ENCODE results near the gene VMP1. TPM values are rescaled to one million over a fixed set of nuclear protein-coding genes. Genes with fewer than 3 reads are reported as not detected.
"Not testable (repeated sequence)": the region's sequence is repeated elsewhere in the genome, so short reads cannot be mapped to it uniquely, and the experiment has no call there.

The VMP1 gene
- total and polyA plus RNA-seq, 2 donors (not counting 1 experiment from before 2014, with no cell fraction given), result 20.4 to 83.5 TPM

- DNase-seq, result no peak
- no peaks in the 10 kb centered on the region for H3K27me3 Mint-ChIP-seq
- H3K4me2 ChIP-seq (replicated peaks; ENCODE audit: low read depth, low read length, poor library complexity, severe bottlenecking), result no peak overlapping the region
- intact Hi-C loops (cut with micrococcal nuclease), result no loop called here
- H2AFZ ChIP-seq (ENCODE audit: insufficient read depth, low read depth, low read length, poor library complexity, severe bottlenecking), result no peak overlapping the region
- peaks cover 7% of the 10 kb centered on the region for H3K4me1 Mint-ChIP-seq
- H4K20me1 ChIP-seq (ENCODE audit: control insufficient read depth, insufficient read depth, low read length, poor library complexity, severe bottlenecking), result no peaks in the 10 kb centered on the region
- peaks cover 0 to 3% of the 10 kb centered on the region in 2 donors for H3K4me1 ChIP-seq (ENCODE audit: control insufficient read depth in 2 of 2, insufficient read depth in 2 of 2, low read length in 2 of 2)
- peaks cover 1% of the 10 kb centered on the region for H3K9me3 Mint-ChIP-seq (ENCODE audit: insufficient read depth)
- H3K9ac ChIP-seq (ENCODE audit: low read length), result no peak overlapping the region
- peaks cover 0 to 9% (median 2%) of the 10 kb centered on the region in 3 donors for H3K9me3 ChIP-seq (ENCODE audit: control extremely low read depth in 1 of 3, control insufficient read depth in 2 of 3, insufficient read depth in 1 of 3, low read length in 2 of 3)
- TF ChIP-seq CTCF (IDR thresholded peaks at IDR 0.05) (no peak), EZH2 (IDR thresholded peaks at IDR 0.05; ENCODE audit: borderline replicate concordance, insufficient read depth, low read depth, low read length, poor library complexity, severe bottlenecking) (no peak)
- no peak overlapping the region for H3K4me3 Mint-ChIP-seq
- H3K27ac ChIP-seq (ENCODE audit: low read length in 2 of 2), result no peak overlapping the region
- no peaks in the 10 kb centered on the region for H3K27me3 ChIP-seq (replicated peaks in 1 of 4; ENCODE audit: control extremely low read depth in 1 of 4, control insufficient read depth in 3 of 4, insufficient read depth in 4 of 4, low read length in 3 of 4)
- no peaks in the 10 kb centered on the region for H3K79me2 ChIP-seq (ENCODE audit: control insufficient read depth, insufficient read depth, low read length)
- no peak overlapping the region for H3K4me3 ChIP-seq (ENCODE audit: control extremely low read depth in 1 of 5, extremely low read depth in 1 of 5, insufficient read depth in 1 of 5, low read depth in 2 of 5, low read length in 4 of 5)
- no peak for ATAC-seq (ENCODE audit: low read depth)
- H3K27ac Mint-ChIP-seq, result no peak overlapping the region
- ChIA-PET CTCF (interaction anchor here (0.6 to 11.9 kb wide), 18 partner anchors 8 to 1088 kb away, joined by 3 to 230 read pairs (median 9); partner anchors contain the start of genes RPS6KB1 and TUBD1), POLR2A (interaction anchor here (0.6 to 2.6 kb wide), 5 partner anchors 43 to 1164 kb away, joined by 3 to 10 read pairs (median 6); no protein-coding TSS in a partner anchor)
- H3K36me3 ChIP-seq (replicated peaks in 1 of 2; ENCODE audit: control extremely low read depth in 1 of 2, control insufficient read depth in 1 of 2, extremely low read depth in 1 of 2, insufficient read depth in 2 of 2, low read length in 1 of 2), result peaks cover 3 to 9% of the 10 kb centered on the region in 2 experiments
These were observed 47.1 kb downstream of the VMP1 start for GRCh38 chr17:59754552-59754951.

- H3K4me1 Mint-ChIP-seq; H3K4me2 ChIP-seq (replicated peaks; ENCODE audit: low read depth, low read length, poor library complexity, severe bottlenecking); H3K79me2 ChIP-seq (ENCODE audit: control insufficient read depth, insufficient read depth, low read length); intact Hi-C loops (cut with micrococcal nuclease); H3K36me3 ChIP-seq (replicated peaks in 1 of 2; ENCODE audit: control extremely low read depth in 1 of 2, control insufficient read depth in 1 of 2, extremely low read depth in 1 of 2, insufficient read depth in 2 of 2, low read length in 1 of 2); H3K9me3 Mint-ChIP-seq (ENCODE audit: insufficient read depth); H3K27me3 Mint-ChIP-seq; H3K9ac ChIP-seq (ENCODE audit: low read length); ATAC-seq (ENCODE audit: low read depth); H3K27ac ChIP-seq (ENCODE audit: low read length in 2 of 2); H2AFZ ChIP-seq (ENCODE audit: insufficient read depth, low read depth, low read length, poor library complexity, severe bottlenecking); H3K4me3 ChIP-seq (ENCODE audit: control extremely low read depth in 1 of 5, extremely low read depth in 1 of 5, insufficient read depth in 1 of 5, low read depth in 2 of 5, low read length in 4 of 5); DNase-seq; H3K4me1 ChIP-seq (ENCODE audit: control insufficient read depth in 2 of 2, insufficient read depth in 2 of 2, low read length in 2 of 2); H3K27ac Mint-ChIP-seq; H3K9me3 ChIP-seq (ENCODE audit: control extremely low read depth in 1 of 3, control insufficient read depth in 2 of 3, insufficient read depth in 1 of 3, low read length in 2 of 3); H3K27me3 ChIP-seq (replicated peaks in 1 of 4; ENCODE audit: control extremely low read depth in 1 of 4, control insufficient read depth in 3 of 4, insufficient read depth in 4 of 4, low read length in 3 of 4); H3K4me3 Mint-ChIP-seq; H4K20me1 ChIP-seq (ENCODE audit: control insufficient read depth, insufficient read depth, low read length, poor library complexity, severe bottlenecking): not testable (repeated sequence)
- ChIA-PET POLR2A (interaction anchor here (0.6 to 0.9 kb wide), 4 partner anchors 43 to 1163 kb away, joined by 3 to 8 read pairs (median 4); no protein-coding TSS in a partner anchor), CTCF (interaction anchor here (0.9 to 11.9 kb wide), 11 partner anchors 9 to 281 kb away, joined by 3 to 230 read pairs (median 18); no protein-coding TSS in a partner anchor)
- WGBS (ENCODE audit: insufficient coverage), result 100% methylated on average over 7 of the region's 12 CpGs
These were observed 47.6 kb downstream of the VMP1 start for GRCh38 chr17:59755069-59755468.

All from B cell (primary cell).